HEK293 (cell line): ENCODE measurements around the gene SS18L1.

Experiments
- BCL11A ChIP-seq: fragments of 450-650 bp; formaldehyde crosslinking; IDR thresholded peaks from 2 replicates; pipeline ENCODE4 v1.5.1; 2016; ENCODE audit warnings: low read depth, missing biosample characterization, missing genetic modification characterization
- GLIS2 ChIP-seq: fragments of 450-650 bp; formaldehyde crosslinking; IDR thresholded peaks from 2 replicates; pipeline ENCODE4 v1.5.1; 2016; ENCODE audit warnings: missing biosample characterization, missing genetic modification characterization
- KLF1 ChIP-seq: fragments of 450-650 bp; formaldehyde crosslinking; IDR thresholded peaks from 2 replicates; pipeline ENCODE4 v1.5.1; 2016; ENCODE audit warnings: missing biosample characterization, missing genetic modification characterization
- KLF16 ChIP-seq: fragments of 450-650 bp; formaldehyde crosslinking; IDR thresholded peaks from 2 replicates; pipeline ENCODE4 v1.5.1; 2017; ENCODE audit warnings: missing biosample characterization, missing genetic modification characterization
- KLF9 ChIP-seq: fragments of 450-650 bp; formaldehyde crosslinking; IDR thresholded peaks from 2 replicates; pipeline ENCODE4 v1.5.1; 2016; ENCODE audit warnings: missing biosample characterization, missing genetic modification characterization, low read depth
- MZF1 ChIP-seq: fragments of 450-650 bp; formaldehyde crosslinking; IDR thresholded peaks from 2 replicates; pipeline ENCODE4 v1.5.1; 2017; ENCODE audit warnings: missing biosample characterization, missing genetic modification characterization, borderline replicate concordance
- PRDM10 ChIP-seq: fragments of 450-650 bp; formaldehyde crosslinking; IDR thresholded peaks from 2 replicates; pipeline ENCODE4 v1.5.1; 2016; ENCODE audit warnings: missing biosample characterization, missing genetic modification characterization
- SP2 ChIP-seq: fragments of 450-650 bp; formaldehyde crosslinking; IDR thresholded peaks from 2 replicates; pipeline ENCODE4 v1.5.1; 2016; ENCODE audit warnings: missing biosample characterization, missing genetic modification characterization
- TRIM28 ChIP-seq: IDR thresholded peaks from 2 replicates; pipeline ENCODE4 v1.6.1; 2011; ENCODE audit warnings: low read length, control low read depth, borderline replicate concordance
- YY1 ChIP-seq: fragments of 450-650 bp; formaldehyde crosslinking; IDR thresholded peaks from 2 replicates; pipeline ENCODE4 v1.5.1; 2018; ENCODE audit warnings: missing biosample characterization, missing genetic modification characterization
- ZBTB11 ChIP-seq: fragments of 450-650 bp; formaldehyde crosslinking; conservative IDR thresholded peaks from 2 replicates; pipeline ENCODE4 v1.5.1; 2016; ENCODE audit warnings: low read depth, missing biosample characterization, missing genetic modification characterization
- ZBTB17 ChIP-seq: fragments of 450-650 bp; formaldehyde crosslinking; IDR thresholded peaks from 2 replicates; pipeline ENCODE4 v1.5.1; 2016; ENCODE audit warnings: missing biosample characterization, missing genetic modification characterization
- ZBTB48 ChIP-seq: fragments of 450-650 bp; formaldehyde crosslinking; IDR thresholded peaks from 2 replicates; pipeline ENCODE4 v1.5.1; 2016; ENCODE audit warnings: missing biosample characterization, missing genetic modification characterization
- ZBTB8A ChIP-seq: fragments of 450-650 bp; formaldehyde crosslinking; IDR thresholded peaks from 2 replicates; pipeline ENCODE4 v1.5.1; 2016; ENCODE audit warnings: missing biosample characterization, missing genetic modification characterization
- ZFHX2 ChIP-seq: fragments of 450-650 bp; formaldehyde crosslinking; conservative IDR thresholded peaks from 2 replicates; pipeline ENCODE4 v1.5.1; 2016; ENCODE audit warnings: missing biosample characterization, missing genetic modification characterization
- ZIC2 ChIP-seq: fragments of 450-650 bp; formaldehyde crosslinking; IDR thresholded peaks from 2 replicates; pipeline ENCODE4 v1.5.1; 2016; ENCODE audit warnings: missing biosample characterization, missing genetic modification characterization
- ZNF112 ChIP-seq: fragments of 450-650 bp; formaldehyde crosslinking; IDR thresholded peaks from 2 replicates; pipeline ENCODE4 v1.5.0; 2017; ENCODE audit warnings: missing biosample characterization, missing genetic modification characterization
- ZNF140 ChIP-seq: fragments of 450-650 bp; formaldehyde crosslinking; IDR thresholded peaks from 2 replicates; pipeline ENCODE4 v1.5.1; 2016; ENCODE audit warnings: missing biosample characterization, missing genetic modification characterization
- ZNF266 ChIP-seq: fragments of 450-650 bp; formaldehyde crosslinking; IDR thresholded peaks from 2 replicates; pipeline ENCODE4 v1.5.1; 2016; ENCODE audit warnings: missing biosample characterization, missing genetic modification characterization, low read depth
- ZNF560 ChIP-seq: fragments of 450-650 bp; formaldehyde crosslinking; IDR thresholded peaks from 2 replicates; pipeline ENCODE4 v1.5.1; 2017; ENCODE audit warnings: missing biosample characterization, missing genetic modification characterization, borderline replicate concordance
- ZNF600 ChIP-seq: fragments of 450-650 bp; formaldehyde crosslinking; IDR thresholded peaks from 2 replicates; pipeline ENCODE4 v1.5.1; 2016; ENCODE audit warnings: missing biosample characterization, missing genetic modification characterization
- ZNF629 ChIP-seq: fragments of 450-650 bp; formaldehyde crosslinking; IDR thresholded peaks from 2 replicates; pipeline ENCODE4 v1.5.1; 2017; ENCODE audit warnings: missing biosample characterization, missing genetic modification characterization
- ZNF660 ChIP-seq: fragments of 450-650 bp; IDR thresholded peaks from 2 replicates; pipeline ENCODE4 v1.5.1; 2018; ENCODE audit warnings: missing biosample characterization, mild to moderate bottlenecking, missing genetic modification characterization
- ZXDB ChIP-seq: fragments of 450-650 bp; formaldehyde crosslinking; IDR thresholded peaks from 2 replicates; pipeline ENCODE4 v1.5.1; 2016; ENCODE audit warnings: missing biosample characterization, missing genetic modification characterization
- TF ChIP-seq, protein P1 (sequence below): fragments of 450-650 bp; formaldehyde crosslinking; IDR thresholded peaks from 2 replicates; pipeline ENCODE4 v1.5.1; 2017; ENCODE audit warnings: missing biosample characterization, missing genetic modification characterization
- TF ChIP-seq, protein P2 (sequence below): fragments of 450-650 bp; formaldehyde crosslinking; IDR thresholded peaks from 2 replicates; pipeline ENCODE4 v1.5.1; 2016; ENCODE audit warnings: missing biosample characterization, missing genetic modification characterization
- TF ChIP-seq, protein P3 (sequence below): fragments of 450-650 bp; formaldehyde crosslinking; IDR thresholded peaks from 2 replicates; pipeline ENCODE4 v1.5.1; 2016; ENCODE audit warnings: missing biosample characterization, missing genetic modification characterization

The SS18L1 gene

GRCh38 chr20:62143957-62144825, 622 bp downstream of the SS18L1 start (continued):
- TF ChIP-seq ZBTB11 (tag by site-specific recombination) (peak; percentile 72), YY1 (tag by site-specific recombination) (peak; percentile 54; the same call in 1 of the 2 replicates), KLF16 (tag by site-specific recombination) (peak; percentile 87), KLF9 (peak; percentile 73), TRIM28 (no peak), ZNF112 (no peak), SP2 (tag by site-specific recombination) (peak; percentile 59), ZNF266 (tag by site-specific recombination) (no peak), ZBTB8A (tag by site-specific recombination) (peak; percentile 87), KLF1 (tag by site-specific recombination) (0 out of 2 replicates have a peak, but pooled peaks have one; percentile 9), ZXDB (tag by site-specific recombination) (peak; percentile 80), ZNF600 (tag by site-specific recombination) (peak; percentile 83), MZF1 (tag by site-specific recombination) (peak; percentile 97), ZNF560 (tag by site-specific recombination) (no peak), ZNF660 (tag by site-specific recombination) (no peak), ZNF140 (no peak), ZBTB17 (tag by site-specific recombination) (peak; percentile 46; the same call in 1 of the 2 replicates), BCL11A (tag by site-specific recombination) (no peak), GLIS2 (tag by site-specific recombination) (peak; percentile 92), PRDM10 (tag by site-specific recombination) (0 out of 2 replicates have a peak, but pooled peaks have one; percentile 18), ZBTB48 (tag by site-specific recombination) (0 out of 2 replicates have a peak, but pooled peaks have one; percentile 32), ZIC2 (tag by site-specific recombination) (peak; percentile 21; the same call in 1 of the 2 replicates), ZNF629 (tag by site-specific recombination) (0 out of 2 replicates have a peak, but pooled peaks have one; percentile 24), ZFHX2 (tag by site-specific recombination) (no peak; the same call in 1 of the 2 replicates)
- TF ChIP-seq, protein P1, sequence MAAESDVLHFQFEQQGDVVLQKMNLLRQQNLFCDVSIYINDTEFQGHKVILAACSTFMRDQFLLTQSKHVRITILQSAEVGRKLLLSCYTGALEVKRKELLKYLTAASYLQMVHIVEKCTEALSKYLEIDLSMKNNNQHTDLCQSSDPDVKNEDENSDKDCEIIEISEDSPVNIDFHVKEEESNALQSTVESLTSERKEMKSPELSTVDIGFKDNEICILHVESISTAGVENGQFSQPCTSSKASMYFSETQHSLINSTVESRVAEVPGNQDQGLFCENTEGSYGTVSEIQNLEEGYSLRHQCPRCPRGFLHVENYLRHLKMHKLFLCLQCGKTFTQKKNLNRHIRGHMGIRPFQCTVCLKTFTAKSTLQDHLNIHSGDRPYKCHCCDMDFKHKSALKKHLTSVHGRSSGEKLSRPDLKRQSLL: no peak
- TF ChIP-seq, protein P2, sequence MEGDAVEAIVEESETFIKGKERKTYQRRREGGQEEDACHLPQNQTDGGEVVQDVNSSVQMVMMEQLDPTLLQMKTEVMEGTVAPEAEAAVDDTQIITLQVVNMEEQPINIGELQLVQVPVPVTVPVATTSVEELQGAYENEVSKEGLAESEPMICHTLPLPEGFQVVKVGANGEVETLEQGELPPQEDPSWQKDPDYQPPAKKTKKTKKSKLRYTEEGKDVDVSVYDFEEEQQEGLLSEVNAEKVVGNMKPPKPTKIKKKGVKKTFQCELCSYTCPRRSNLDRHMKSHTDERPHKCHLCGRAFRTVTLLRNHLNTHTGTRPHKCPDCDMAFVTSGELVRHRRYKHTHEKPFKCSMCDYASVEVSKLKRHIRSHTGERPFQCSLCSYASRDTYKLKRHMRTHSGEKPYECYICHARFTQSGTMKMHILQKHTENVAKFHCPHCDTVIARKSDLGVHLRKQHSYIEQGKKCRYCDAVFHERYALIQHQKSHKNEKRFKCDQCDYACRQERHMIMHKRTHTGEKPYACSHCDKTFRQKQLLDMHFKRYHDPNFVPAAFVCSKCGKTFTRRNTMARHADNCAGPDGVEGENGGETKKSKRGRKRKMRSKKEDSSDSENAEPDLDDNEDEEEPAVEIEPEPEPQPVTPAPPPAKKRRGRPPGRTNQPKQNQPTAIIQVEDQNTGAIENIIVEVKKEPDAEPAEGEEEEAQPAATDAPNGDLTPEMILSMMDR: peak; percentile 61; the same call in 1 of the 2 replicates
- TF ChIP-seq, protein P3, sequence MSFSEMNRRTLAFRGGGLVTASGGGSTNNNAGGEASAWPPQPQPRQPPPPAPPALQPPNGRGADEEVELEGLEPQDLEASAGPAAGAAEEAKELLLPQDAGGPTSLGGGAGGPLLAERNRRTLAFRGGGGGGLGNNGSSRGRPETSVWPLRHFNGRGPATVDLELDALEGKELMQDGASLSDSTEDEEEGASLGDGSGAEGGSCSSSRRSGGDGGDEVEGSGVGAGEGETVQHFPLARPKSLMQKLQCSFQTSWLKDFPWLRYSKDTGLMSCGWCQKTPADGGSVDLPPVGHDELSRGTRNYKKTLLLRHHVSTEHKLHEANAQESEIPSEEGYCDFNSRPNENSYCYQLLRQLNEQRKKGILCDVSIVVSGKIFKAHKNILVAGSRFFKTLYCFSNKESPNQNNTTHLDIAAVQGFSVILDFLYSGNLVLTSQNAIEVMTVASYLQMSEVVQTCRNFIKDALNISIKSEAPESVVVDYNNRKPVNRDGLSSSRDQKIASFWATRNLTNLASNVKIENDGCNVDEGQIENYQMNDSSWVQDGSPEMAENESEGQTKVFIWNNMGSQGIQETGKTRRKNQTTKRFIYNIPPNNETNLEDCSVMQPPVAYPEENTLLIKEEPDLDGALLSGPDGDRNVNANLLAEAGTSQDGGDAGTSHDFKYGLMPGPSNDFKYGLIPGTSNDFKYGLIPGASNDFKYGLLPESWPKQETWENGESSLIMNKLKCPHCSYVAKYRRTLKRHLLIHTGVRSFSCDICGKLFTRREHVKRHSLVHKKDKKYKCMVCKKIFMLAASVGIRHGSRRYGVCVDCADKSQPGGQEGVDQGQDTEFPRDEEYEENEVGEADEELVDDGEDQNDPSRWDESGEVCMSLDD (tag by site-specific recombination): peak; percentile 78
